ENCODE data around the gene CSAG3. TPM values are rescaled to one million over a fixed set of nuclear protein-coding genes. Genes with fewer than 3 reads are reported as not detected.
"Not testable (repeated sequence)": the region's sequence is repeated elsewhere in the genome, so short reads cannot be mapped to it uniquely, and the experiment has no call there.

Gene CSAG3
- total RNA-seq, 1 experiment from 2014 or later, result 0.26 TPM

DNA sequence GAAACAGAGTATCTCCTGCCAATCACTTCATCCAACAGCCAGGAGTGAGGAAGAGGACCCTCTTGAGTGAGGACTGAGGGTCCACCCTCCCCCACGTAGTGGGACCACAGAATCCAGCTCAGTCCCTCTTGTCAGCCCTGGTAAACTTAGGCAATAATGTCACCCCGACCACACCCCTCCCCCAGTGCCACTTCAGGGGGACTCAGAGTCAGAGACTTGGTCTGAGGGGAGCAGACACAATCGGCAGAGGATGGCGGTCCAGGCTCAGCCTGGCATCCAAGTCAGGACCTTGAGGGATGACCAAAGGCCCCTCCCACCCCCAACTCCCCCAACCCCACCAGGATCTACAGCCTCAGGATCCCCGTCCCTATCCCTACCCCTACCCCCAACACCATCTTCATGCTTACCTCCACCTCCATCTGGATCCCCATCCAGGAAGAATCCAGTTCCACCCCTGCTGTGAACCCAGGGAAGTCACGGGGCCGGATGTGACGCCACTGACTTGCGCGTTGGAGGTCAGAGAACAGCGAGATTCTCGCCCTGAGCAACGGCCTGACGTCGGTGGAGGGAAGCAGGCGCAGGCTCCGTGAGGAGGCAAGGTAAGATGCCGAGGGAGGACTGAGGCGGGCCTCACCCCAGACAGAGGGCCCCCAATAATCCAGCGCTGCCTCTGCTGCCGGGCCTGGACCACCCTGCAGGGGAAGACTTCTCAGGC is 25.6 kb upstream of the CSAG3 start, which contains the start of the genes CSAG1 and MAGEA12:
Gene CSAG1, minus strand, starts transcription at position 461 of the 715 bp plus-strand sequence. CDS start 1,261 bp downstream, outside the sequence.
Gene MAGEA12, plus strand, starts transcription at position 497 of the 715 bp plus-strand sequence. CDS start 2,405 bp downstream, outside the sequence.
- H3K4me3 ChIP-seq (ENCODE audit: low read depth in 2 of 2, low read length in 2 of 2), result peak within 1 kb of the TSS in 1 of 2 experiments; percentile 26; a peak in 1 of 4 replicates

DNA sequence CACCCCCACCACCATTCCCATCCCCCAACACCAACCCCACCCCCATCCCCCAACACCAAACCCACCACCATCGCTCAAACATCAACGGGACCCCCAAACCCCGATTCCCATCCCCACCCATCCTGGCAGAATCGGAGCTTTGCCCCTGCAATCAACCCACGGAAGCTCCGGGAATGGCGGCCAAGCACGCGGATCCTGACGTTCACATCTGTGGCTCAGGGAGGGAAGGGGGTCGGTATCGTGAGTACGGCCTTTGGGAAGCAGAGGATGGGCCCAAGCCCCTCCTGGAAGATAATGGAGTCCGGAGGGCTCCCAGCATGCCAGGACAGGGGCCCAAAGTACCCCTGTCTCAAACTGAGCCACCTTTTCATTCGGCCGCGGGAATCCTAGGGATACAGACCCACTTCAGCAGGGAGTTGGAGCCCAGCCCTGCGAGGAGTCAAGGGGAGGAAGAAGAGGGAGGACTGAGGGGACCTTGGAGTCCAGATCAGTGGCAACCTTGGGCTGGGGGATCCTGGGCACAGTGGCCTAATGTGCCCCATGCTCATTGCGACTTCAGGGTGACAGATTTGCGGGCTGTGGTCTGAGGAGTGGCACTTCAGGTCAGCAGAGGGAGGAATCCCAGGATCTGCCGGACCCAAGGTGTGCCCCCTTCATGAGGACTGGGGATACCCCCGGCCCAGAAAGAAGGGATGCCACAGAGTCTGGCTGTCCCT is 24.7 kb upstream of the CSAG3 start:
- H3K27ac ChIP-seq (ENCODE audit: low read length); H3K36me3 ChIP-seq (ENCODE audit: control insufficient read depth, insufficient read depth, low read length); H3K27me3 ChIP-seq (ENCODE audit: control insufficient read depth, insufficient read depth, low read length); intact Hi-C loops (cut with micrococcal nuclease; ENCODE audit: unreplicated experiment); H3K9me3 ChIP-seq (ENCODE audit: control insufficient read depth, insufficient read depth, low read depth, low read length); DNase-seq (ENCODE audit: low read depth, low spot score); CTCF ChIA-PET; H3K4me1 ChIP-seq (ENCODE audit: control insufficient read depth, insufficient read depth, low read length); in situ Hi-C loops (cut with HindIII; ENCODE audit: low pct_unique_long_range_greater_than_20kb, low sequenced_read_pairs); POLR2A ChIA-PET; BruUV-seq (replicated peaks); ATAC-seq: not testable (repeated sequence)
- H3K4me3 ChIP-seq (ENCODE audit: low read depth in 2 of 2, low read length in 2 of 2), result peak overlapping the region in 1 of 2 experiments; percentile 26; a peak in 1 of 4 replicates

More for the DNA sequence above, 25.6 kb upstream of the CSAG3 start, which contains the start of the genes CSAG1 and MAGEA12:
- DNase-seq (ENCODE audit: low read depth, low spot score), result no peak
- Histone ChIP-seq H3K27ac (ENCODE audit: low read length) (no peak within 1 kb of the TSS), H3K36me3 (ENCODE audit: control insufficient read depth, insufficient read depth, low read length) (no peaks in the 10 kb centered on the region), H3K9me3 (ENCODE audit: control insufficient read depth, insufficient read depth, low read depth, low read length) (no peaks in the 10 kb centered on the region), H3K4me1 (ENCODE audit: control insufficient read depth, insufficient read depth, low read length) (no peaks in the 10 kb centered on the region), H3K27me3 (ENCODE audit: control insufficient read depth, insufficient read depth, low read length) (no peaks in the 10 kb centered on the region)
- ChIA-PET CTCF (interaction anchor here (0.7 kb wide), 1 partner anchor 119 kb away, joined by 4 read pairs; no protein-coding TSS in a partner anchor), POLR2A (no interaction called here)
- intact Hi-C loops (cut with micrococcal nuclease; ENCODE audit: unreplicated experiment), result no loop called here
- BruUV-seq (replicated peaks), result no TSS peak
- TF ChIP-seq CTCF (IDR thresholded peaks at IDR 0.05) (no peak), SIN3A (IDR thresholded peaks at IDR 0.05; ENCODE audit: borderline replicate concordance, insufficient read depth, low read depth, low read length) (no peak), TCF7L2 (IDR thresholded peaks at IDR 0.05; ENCODE audit: low read depth, low read length) (no peak), POLR2AphosphoS5 (IDR thresholded peaks at IDR 0.05; ENCODE audit: low read depth, low read length) (no peak), REST (IDR thresholded peaks at IDR 0.05; ENCODE audit: insufficient read depth in 1 of 2, low read depth in 2 of 2, low read length in 1 of 2) (no peak)
- ATAC-seq, result no peak
- in situ Hi-C loops (cut with HindIII; ENCODE audit: low pct_unique_long_range_greater_than_20kb, low sequenced_read_pairs), result no loop called here

All from Panc1 (cell line).